Measurements from ENCODE around the gene SUPT5H. TPM values are rescaled to one million over a fixed set of nuclear protein-coding genes. Genes with fewer than 3 reads are reported as not detected.
"Not testable (repeated sequence)": the region's sequence is repeated elsewhere in the genome, so short reads cannot be mapped to it uniquely, and the experiment has no call there.

SUPT5H gene
- total RNA-seq, 1 donor from 2014 or later = 142 TPM

- H3K4me1 Mint-ChIP-seq (ENCODE audit: unreplicated experiment) = peaks cover 28% of the 10 kb centered on the region
- peak overlapping the region; percentile 98 for H3K27ac Mint-ChIP-seq
- H3K9me3 Mint-ChIP-seq = no peaks in the 10 kb centered on the region
- no peaks in the 10 kb centered on the region for H3K27me3 Mint-ChIP-seq
- H3K4me3 Mint-ChIP-seq = peak overlapping the region; percentile 99
- H3K36me3 Mint-ChIP-seq = peaks cover 15% of the 10 kb centered on the region
- no peak for TF ChIP-seq CTCF (conservative IDR thresholded peaks at IDR 0.05)
- no peak for DNase-seq (ENCODE audit: extremely low spot score, unreplicated experiment)
Measured at GRCh38 chr19:39446365-39447084, 1.1 kb downstream of the SUPT5H start.

GRCh38 chr19:39448271-39448670, 2.9 kb downstream of the SUPT5H start:
- Mint-ChIP-seq H3K4me3 (peak overlapping the region; percentile 67), H3K4me1 (ENCODE audit: unreplicated experiment) (peaks cover 28% of the 10 kb centered on the region), H3K27ac (peak overlapping the region; percentile 66), H3K36me3 (peaks cover 29% of the 10 kb centered on the region), H3K9me3 (no peaks in the 10 kb centered on the region), H3K27me3 (no peaks in the 10 kb centered on the region)
- TF ChIP-seq CTCF (conservative IDR thresholded peaks at IDR 0.05) = no peak
- no peak for DNase-seq (ENCODE audit: extremely low spot score, unreplicated experiment)

- no peak for TF ChIP-seq CTCF (conservative IDR thresholded peaks at IDR 0.05)
- no peak for DNase-seq (ENCODE audit: extremely low spot score, unreplicated experiment)
- Mint-ChIP-seq H3K36me3 (peaks cover 29% of the 10 kb centered on the region), H3K4me1 (ENCODE audit: unreplicated experiment) (peaks cover 28% of the 10 kb centered on the region), H3K4me3 (no peak overlapping the region), H3K9me3 (no peaks in the 10 kb centered on the region), H3K27me3 (no peaks in the 10 kb centered on the region), H3K27ac (peak overlapping the region; percentile 12)
Measured at GRCh38 chr19:39449116-39449797, 3.9 kb downstream of the SUPT5H start.

GRCh38 chr19:39451257-39451656, 5.9 kb downstream of the SUPT5H start:
- peaks cover 17% of the 10 kb centered on the region for H3K4me1 Mint-ChIP-seq (ENCODE audit: unreplicated experiment)
- not testable (repeated sequence) for H3K27ac Mint-ChIP-seq; DNase-seq (ENCODE audit: extremely low spot score, unreplicated experiment); H3K9me3 Mint-ChIP-seq; H3K27me3 Mint-ChIP-seq; H3K4me3 Mint-ChIP-seq
- H3K36me3 Mint-ChIP-seq = peaks cover 28% of the 10 kb centered on the region

- Mint-ChIP-seq H3K27me3 (no peaks in the 10 kb centered on the region), H3K27ac (no peak overlapping the region), H3K4me3 (no peak overlapping the region), H3K9me3 (no peaks in the 10 kb centered on the region), H3K4me1 (ENCODE audit: unreplicated experiment) (no peaks in the 10 kb centered on the region), H3K36me3 (peaks cover 17% of the 10 kb centered on the region)
- TF ChIP-seq CTCF (conservative IDR thresholded peaks at IDR 0.05) = no peak
- DNase-seq (ENCODE audit: extremely low spot score, unreplicated experiment) = no peak
Measured at GRCh38 chr19:39463403-39463802, 18.0 kb downstream of the SUPT5H start.

Measured in type B pancreatic cell (in vitro differentiated cells).